Measurements from ENCODE around the gene TCERG1L.

- TF ChIP-seq POLR2A (IDR thresholded peaks at IDR 0.05) (no peak), CTCF (IDR thresholded peaks at IDR 0.05) (no peak)
Observed at GRCh38 chr10:131248376-131249165, 63.0 kb downstream of the TCERG1L start.
